Hematopoietic multipotent progenitor cell (in vitro differentiated cells): ENCODE results near the gene DNMT3A. TPM values are rescaled to one million over a fixed set of nuclear protein-coding genes. Genes with fewer than 3 reads are reported as not detected.
"Not testable (repeated sequence)": the region's sequence is repeated elsewhere in the genome, so short reads cannot be mapped to it uniquely, and the experiment has no call there.

ENCODE experiments used
- DNase-seq, 3 donors: peaks; one replicate each; pipeline ENCODE4 v3.0.0-alpha.2; 2011 to 2015; ENCODE audit warnings: low read depth in 2 of 3, low spot score in 2 of 3
- total RNA-seq: library from RNA; depleted of rRNA; stranded (reverse); fragments of >200 nt; gene quantifications from one replicate; pipeline ENCODE4 v1.2.3, GENCODE V29; 2012

The DNMT3A gene
- total RNA-seq, 1 donor, result 80.0 TPM

GRCh38 chr2:25220313-25220712 is 121.4 kb downstream of the DNMT3A start:
- no peak for DNase-seq

DNA sequence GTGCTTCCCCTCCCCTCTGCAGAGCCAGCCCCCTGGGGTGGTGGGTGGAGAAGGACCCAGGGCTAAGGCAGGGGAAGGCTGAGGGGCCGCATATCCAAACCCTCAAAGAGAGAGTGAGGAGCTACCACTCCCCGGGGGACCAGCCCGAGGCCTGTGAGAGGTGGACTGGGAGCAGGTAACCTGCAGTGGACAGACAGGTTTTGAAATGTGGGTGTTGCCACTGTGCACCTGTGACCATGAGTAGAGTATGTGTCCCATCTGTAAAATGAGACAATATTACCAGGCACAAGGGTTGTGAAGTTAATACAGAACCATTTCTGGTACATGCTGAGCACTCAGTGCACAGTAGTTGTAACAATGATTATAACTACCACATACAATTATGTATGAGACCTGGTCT is 122.1 kb downstream of the DNMT3A start:
- no peak for DNase-seq

GRCh38 chr2:25218100-25218499 is 123.6 kb downstream of the DNMT3A start:
- DNase-seq, result peak in 1 of 3 donors; percentile 30

GRCh38 chr2:25215948-25216679 is 125.6 kb downstream of the DNMT3A start:
- peak; percentile 62 to 87 (median 87) for DNase-seq

GRCh38 chr2:25215232-25215631 is 126.5 kb downstream of the DNMT3A start:
- no peak for DNase-seq

DNA sequence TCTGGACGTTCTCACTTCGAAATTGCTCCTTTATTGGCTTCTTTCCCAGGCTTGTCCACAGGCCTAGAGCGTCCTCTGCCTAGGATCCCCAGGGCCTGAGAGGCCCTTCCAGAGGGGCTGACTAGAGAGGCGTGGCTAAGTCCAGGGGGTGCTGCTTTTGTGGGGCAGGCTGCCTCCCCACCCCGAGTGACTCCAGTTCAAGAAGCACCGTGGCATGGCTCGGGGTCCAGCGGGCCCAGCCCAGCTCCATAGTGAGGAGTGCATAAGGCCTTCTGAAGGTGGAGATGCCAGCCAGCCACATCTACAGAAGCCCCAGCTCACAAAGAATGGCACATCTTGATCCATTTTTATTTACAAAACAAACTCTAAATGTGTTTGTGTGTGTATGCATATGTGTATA is 128.5 kb downstream of the DNMT3A start:
- no peak for DNase-seq

DNA sequence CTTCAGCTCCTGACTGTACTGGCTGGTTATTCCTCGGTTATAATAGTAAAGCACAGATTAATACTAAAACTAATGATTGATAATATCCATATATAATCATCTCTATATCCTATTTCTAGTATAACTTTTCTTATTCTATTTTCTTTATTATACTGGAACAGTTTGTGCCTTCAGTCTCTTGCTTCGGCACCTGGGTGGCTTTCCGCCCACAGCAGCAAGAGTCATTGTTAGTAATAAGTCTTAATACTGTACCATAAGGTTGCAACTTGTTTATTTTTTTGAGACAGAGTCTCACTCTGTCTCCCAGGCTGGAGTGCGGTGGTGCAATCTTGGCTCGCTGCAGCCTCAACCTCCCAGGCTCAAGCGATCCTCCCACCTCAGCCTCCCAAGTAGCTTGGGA is 130.8 kb downstream of the DNMT3A start:
- not testable (repeated sequence) for DNase-seq

GRCh38 chr2:25207078-25207545 is 134.6 kb downstream of the DNMT3A start:
- peak in 2 of 3 donors; percentile 77 to 85 for DNase-seq

DNA sequence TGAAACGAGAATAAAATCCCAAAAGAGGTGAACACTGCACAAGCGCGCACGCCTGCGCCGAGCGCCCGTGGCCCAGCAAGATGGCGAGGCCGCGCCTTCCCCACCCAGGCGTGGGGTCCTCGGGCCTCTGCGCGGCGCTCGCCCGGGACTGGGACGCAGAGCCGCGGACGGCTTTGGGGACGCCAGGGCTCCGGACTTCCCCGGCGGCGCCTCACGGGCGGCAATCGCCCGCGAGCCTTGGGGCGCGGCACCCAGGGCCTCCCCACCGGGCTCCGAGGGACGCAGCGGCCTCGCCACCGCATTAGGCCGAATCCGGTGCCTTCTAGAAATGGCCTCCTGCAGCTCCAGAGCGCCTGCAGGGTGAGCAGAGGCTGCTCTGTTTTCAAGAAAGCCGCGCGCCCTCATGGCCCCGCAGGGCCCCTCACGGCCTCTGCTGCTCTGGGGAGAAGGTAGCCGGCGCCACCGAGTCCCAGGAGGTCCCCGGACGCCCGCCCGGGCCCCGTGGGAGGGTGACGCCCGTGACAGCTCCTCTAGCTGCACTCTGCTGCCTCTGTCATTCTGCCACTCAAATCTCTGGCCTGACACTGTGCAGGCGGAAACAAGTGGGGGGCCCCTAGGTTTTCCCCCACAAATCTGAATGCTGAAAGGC is 137.4 kb downstream of the DNMT3A start:
- DNase-seq, result peak in 1 of 3 donors; percentile 34

DNA sequence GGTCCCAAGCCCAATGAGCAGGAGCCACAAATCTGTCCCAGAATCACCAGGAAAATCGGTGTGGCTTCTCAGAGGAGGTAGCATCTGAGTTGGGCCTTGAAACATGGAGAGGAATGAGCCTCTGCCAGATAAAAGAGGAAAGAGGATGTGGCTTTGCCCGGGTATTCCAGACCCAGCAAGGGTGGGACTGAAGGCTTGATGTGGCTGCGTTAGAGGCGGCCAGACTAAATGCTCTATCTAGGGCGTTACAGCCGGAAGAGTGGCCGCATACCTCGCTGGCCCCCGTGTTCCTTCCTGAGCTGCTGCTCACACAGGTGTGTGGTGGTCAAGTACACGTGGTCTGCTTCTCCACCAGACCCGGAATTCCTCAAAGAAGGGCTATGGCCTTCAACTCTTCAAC is 139.4 kb downstream of the DNMT3A start:
- no peak for DNase-seq

- no peak for DNase-seq
These were observed 139.9 kb downstream of the DNMT3A start for GRCh38 chr2:25201794-25202193.

GRCh38 chr2:25201265-25201664 is 140.5 kb downstream of the DNMT3A start:
- DNase-seq, result no peak

DNA sequence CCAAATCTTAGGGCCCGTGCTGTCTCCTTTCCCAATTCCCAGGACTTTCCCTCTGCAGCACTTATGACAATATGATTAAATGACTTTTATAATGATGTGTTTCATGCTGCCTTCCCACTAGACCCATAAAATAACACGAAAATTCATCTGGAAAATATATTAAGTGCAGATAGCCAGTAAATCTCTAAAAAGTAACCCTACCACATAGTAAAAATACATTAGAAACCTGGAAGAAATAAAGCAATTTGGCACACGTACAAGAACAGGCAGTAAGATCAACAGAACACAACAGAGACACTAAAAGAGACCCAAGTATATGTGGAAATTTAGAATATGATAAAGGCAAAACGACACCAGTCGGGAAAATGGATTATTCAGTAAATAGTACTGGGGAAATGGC is 143.1 kb downstream of the DNMT3A start:
- DNase-seq, result no peak

GRCh38 chr2:25198209-25198525 is 143.6 kb downstream of the DNMT3A start:
- DNase-seq, result no peak

GRCh38 chr2:25197336-25198208 is 144.2 kb downstream of the DNMT3A start:
- no peak for DNase-seq

DNA sequence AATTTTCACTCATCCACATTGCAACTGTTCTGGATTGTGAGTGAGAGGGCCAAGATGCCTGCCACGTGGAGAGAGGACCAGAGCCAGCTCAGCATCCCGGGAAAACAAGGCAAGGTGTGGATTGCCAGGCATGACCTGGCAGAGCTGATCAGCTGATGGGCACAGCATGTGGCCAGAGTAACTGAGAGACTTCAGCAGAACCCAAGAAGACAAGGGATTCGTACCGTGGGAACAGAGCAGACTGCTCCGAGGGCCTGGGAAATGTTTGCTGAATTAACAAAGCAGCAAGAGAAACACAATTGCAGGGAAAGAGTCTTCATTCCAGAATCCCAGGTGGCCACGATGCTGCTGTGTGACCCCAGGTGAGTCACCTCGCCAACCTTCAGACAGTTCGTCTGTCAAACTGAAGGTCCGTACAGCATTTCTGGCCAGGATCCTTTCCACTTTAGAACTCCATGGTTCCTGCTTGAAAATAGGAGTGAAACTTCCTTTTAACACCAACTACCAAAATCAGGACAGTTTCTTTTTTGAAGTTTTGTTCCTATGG is 147.1 kb downstream of the DNMT3A start:
- DNase-seq, result no peak

DNA sequence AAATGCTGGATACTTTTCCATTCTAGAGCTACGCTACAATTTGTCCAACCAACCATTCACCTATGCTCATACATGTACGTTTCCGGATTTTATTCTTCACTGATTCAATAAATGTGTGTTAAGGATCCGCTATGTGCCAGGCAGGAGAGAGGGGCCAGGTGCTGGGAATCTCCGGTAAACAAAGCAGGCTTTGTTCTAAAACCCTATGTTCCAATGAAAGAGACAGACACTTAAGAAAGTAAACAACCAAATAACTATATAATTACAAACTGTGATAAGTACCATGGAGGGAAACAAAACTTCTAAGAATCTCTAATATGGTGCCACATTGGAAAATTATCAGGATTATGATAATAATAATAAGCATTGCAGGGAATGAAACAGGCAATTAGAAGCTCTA is 151.2 kb downstream of the DNMT3A start:
- no peak for DNase-seq

DNA sequence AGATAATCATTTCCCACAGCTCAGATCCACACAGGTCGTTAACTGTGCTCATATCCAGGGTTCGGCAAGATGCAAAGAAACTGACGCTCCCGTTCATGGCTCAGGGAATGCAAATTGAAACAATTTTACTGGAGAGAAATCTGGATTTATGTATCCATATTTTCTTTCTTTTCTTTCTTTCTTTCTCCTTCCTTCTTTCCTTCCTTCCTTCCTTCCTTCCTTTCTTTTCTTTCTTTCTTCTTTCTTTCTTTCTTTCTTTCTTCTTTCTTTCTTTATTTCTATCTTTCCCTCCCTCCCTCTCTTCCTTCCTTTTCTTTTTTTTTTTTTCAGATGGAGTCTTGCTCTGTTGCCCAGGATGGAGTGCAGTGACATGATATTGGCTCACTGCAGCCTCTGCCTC is 153.3 kb downstream of the DNMT3A start:
- no peak for DNase-seq

GRCh38 chr2:25187729-25188350 is 153.9 kb downstream of the DNMT3A start:
- no peak for DNase-seq

GRCh38 chr2:25184254-25184653 is 157.5 kb downstream of the DNMT3A start:
- no peak for DNase-seq

DNA sequence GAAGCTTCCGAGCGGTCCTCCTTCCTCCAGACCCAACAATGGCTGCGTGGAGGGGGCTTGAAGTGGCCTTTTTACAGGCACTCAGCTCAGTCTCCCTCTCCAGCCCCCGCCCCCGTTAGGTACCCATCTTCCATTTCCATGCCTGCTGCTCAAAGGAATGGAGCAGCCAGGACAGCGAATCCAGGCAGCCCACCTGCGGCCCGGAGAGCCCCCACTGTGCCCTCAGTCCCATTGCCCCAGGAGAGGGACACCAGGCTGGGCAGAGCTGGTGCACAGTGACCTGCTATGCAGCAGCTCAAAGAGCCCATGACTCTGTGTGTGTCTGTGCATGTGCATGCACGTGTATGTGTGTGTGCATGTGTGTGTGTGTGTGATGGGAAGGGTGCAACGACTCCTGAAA is 162.7 kb downstream of the DNMT3A start:
- DNase-seq, result no peak
